ENCODE measurements around the gene NEFH.

Gene NEFH

GRCh38 chr22:29450222-29450621 is 29.8 kb upstream of the NEFH start:
- DNase-seq (ENCODE audit: low read depth): no peak
- H3K4me3 ChIP-seq (ENCODE audit: control insufficient read depth, low read depth, low read length): no peak overlapping the region
- no peak for TF ChIP-seq CTCF (conservative IDR thresholded peaks at IDR 0.05; ENCODE audit: control insufficient read depth, insufficient read depth, low read depth, low read length)

GRCh38 chr22:29451863-29452262 is 28.2 kb upstream of the NEFH start:
- no peak for DNase-seq (ENCODE audit: low read depth)
- no peak for TF ChIP-seq CTCF (conservative IDR thresholded peaks at IDR 0.05; ENCODE audit: control insufficient read depth, insufficient read depth, low read depth, low read length)

GRCh38 chr22:29454276-29454675 is 25.7 kb upstream of the NEFH start:
- no peak overlapping the region for H3K4me3 ChIP-seq (ENCODE audit: control insufficient read depth, low read depth, low read length)
- no peak for TF ChIP-seq CTCF (conservative IDR thresholded peaks at IDR 0.05; ENCODE audit: control insufficient read depth, insufficient read depth, low read depth, low read length)
- no peak for DNase-seq (ENCODE audit: low read depth)

More at GRCh38 chr22:29451863-29452262, 28.2 kb upstream of the NEFH start:
- no peak overlapping the region for H3K4me3 ChIP-seq (ENCODE audit: control insufficient read depth, low read depth, low read length)

DNA sequence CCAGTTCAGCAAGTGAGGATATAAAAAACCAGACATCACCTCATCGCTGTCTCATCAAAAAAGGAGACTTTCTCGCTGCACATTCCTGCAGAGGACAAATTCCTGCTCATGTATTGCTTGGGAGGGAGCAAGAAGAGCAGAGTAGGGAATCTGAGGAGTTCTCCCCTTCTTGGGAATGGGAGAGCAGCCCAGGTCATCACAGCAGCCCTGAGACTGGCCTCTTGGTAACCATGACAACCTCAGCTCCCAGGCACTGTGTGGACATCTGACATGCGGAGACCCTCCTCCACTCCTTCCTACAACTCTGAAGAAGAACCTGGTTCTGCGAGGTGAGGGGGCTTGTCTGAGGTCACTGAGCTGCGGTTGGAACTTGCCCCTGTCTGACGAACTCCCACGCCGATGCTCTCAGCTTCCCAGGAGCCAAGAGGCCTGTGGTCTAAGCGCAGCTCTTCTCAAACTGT is 23.8 kb upstream of the NEFH start:
- no peak for DNase-seq (ENCODE audit: low read depth)
- no peak overlapping the region for H3K4me3 ChIP-seq (ENCODE audit: control insufficient read depth, low read depth, low read length)
- no peak for TF ChIP-seq CTCF (conservative IDR thresholded peaks at IDR 0.05; ENCODE audit: control insufficient read depth, insufficient read depth, low read depth, low read length)

GRCh38 chr22:29457730-29458129 is 22.3 kb upstream of the NEFH start:
- DNase-seq (ENCODE audit: low read depth): peak; percentile 45
- H3K4me3 ChIP-seq (ENCODE audit: control insufficient read depth, low read depth, low read length): no peak overlapping the region
- no peak for TF ChIP-seq CTCF (conservative IDR thresholded peaks at IDR 0.05; ENCODE audit: control insufficient read depth, insufficient read depth, low read depth, low read length)

DNA sequence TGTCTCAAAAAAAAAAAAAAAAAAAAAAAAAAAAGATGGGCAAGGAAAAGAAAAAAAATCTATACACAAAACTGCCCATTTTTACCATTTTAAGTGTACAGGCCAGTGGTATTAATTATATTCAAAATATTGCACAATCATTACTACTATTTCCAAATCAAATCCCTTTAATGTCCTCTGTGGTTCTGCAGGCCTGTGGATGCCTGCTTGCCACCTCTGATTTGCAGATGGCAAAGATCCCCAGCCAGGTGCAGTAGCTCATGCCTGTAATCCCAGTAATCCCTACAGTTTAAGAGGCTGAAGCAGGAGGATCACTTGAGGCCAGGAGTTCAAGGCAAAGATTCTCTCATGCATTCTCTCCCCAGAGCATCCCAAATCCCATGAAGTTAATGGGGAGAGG is 21.5 kb upstream of the NEFH start:
- TF ChIP-seq CTCF (conservative IDR thresholded peaks at IDR 0.05; ENCODE audit: control insufficient read depth, insufficient read depth, low read depth, low read length): no peak
- no peak for DNase-seq (ENCODE audit: low read depth)
- H3K4me3 ChIP-seq (ENCODE audit: control insufficient read depth, low read depth, low read length): no peak overlapping the region

DNA sequence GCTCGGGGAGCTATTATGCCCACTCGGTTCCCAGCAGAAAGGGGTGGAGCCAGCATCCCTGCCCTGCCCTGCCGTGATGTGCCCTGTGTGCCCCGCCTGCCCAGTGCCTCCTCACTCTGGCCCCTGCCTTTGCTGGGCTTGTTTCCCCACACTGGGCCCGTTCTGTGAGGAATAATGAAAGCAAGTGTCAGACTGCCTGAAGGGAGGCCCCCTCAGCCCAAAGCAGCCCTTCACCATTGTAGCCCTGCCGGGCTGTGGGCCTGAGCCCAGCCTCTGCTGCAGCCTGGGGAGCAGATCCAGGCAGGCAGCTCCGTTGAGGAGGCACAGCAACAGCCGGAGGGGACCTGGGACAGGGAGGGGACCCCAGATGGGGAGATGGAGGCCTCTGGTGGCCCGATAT is 20.2 kb upstream of the NEFH start:
- TF ChIP-seq CTCF (conservative IDR thresholded peaks at IDR 0.05; ENCODE audit: control insufficient read depth, insufficient read depth, low read depth, low read length): no peak
- DNase-seq (ENCODE audit: low read depth): no peak
- H3K4me3 ChIP-seq (ENCODE audit: control insufficient read depth, low read depth, low read length): no peak overlapping the region
